Left ventricle myocardium inferior (tissue), 1 donor: ENCODE measurements around the gene WDR86. TPM values are rescaled to one million over a fixed set of nuclear protein-coding genes. Genes with fewer than 3 reads are reported as not detected.

Experiments
- DNase-seq: peaks from one replicate; pipeline ENCODE4 v3.0.0-alpha.2; 2020
- H3K27ac ChIP-seq: fragments of 200-600 bp; replicated peaks from 2 replicates; pipeline ENCODE4 v1.8.0; 2021
- H3K27me3 ChIP-seq: fragments of 200-600 bp; 2 replicates; pipeline ENCODE4 v1.8.0; 2021; ENCODE audit warnings: low read depth
- H3K36me3 ChIP-seq: fragments of 200-600 bp; 2 replicates; pipeline ENCODE4 v1.8.0; 2021
- H3K4me1 ChIP-seq: fragments of 200-600 bp; 2 replicates; pipeline ENCODE4 v1.8.0; 2021
- H3K4me3 ChIP-seq: fragments of 200-600 bp; 2 replicates; pipeline ENCODE4 v1.8.0; 2021; ENCODE audit warnings: mild to moderate bottlenecking, moderate library complexity
- H3K9me3 ChIP-seq: fragments of 200-600 bp; replicated peaks from 2 replicates; pipeline ENCODE4 v1.8.0; 2021
- intact Hi-C: fragments of 100-400 bp; cut with micrococcal nuclease; formaldehyde crosslinking; loops from one replicate; pipeline ENCODE4 v1.11.0; 2022
- microRNA-seq: library from miRNA; unstranded; fragments of <30 nt; microRNA quantifications from one replicate; pipeline ENCODE4 v1.2.0, GENCODE V29; 2020
- total RNA-seq: library from RNA; stranded (reverse); fragmentation: NEBNext Ultra II Directional; extraction: Animal tissue kit (Norgen Biotek cat#: 25700); gene quantifications from one replicate; pipeline ENCODE4 v1.2.1, GENCODE V29; 2021
- TF ChIP-seq, protein P1 (sequence below): fragments of 200-600 bp; IDR thresholded peaks from 2 replicates; pipeline ENCODE4 v1.8.0; 2021; ENCODE audit warnings: antibody characterized with exemption, mild to moderate bottlenecking, borderline replicate concordance
- donor health status: DM: no; HTN: yes; CAD: no; lungs with severe emphysema.

Gene WDR86
- total RNA-seq, 1 donor from 2014 or later = 0.16 TPM

DNA sequence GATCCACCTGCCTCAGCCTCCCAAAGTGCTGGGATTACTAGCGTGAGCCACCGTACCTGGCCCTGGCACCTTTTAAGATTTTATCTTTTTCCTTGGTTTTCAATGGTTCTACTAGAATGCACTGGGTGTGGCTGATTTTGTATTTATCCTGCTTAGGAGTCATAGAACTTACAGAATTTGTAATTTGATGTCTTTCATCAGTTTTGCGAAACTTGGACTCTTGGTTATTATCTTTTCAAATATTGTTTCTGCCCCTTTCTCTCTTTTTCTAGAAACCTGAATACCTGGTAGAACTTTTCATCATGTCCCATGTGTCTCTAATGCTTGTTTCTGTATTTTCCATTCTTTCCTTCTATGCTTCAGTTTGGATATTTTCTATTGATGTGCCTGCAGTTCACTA is 71.0 kb downstream of the WDR86 start:
- no peak for DNase-seq
- no peaks in the 10 kb centered on the region for H3K36me3 ChIP-seq
- intact Hi-C loops = no loop called here
- H3K27me3 ChIP-seq = no peaks in the 10 kb centered on the region
- peaks cover 5% of the 10 kb centered on the region for H3K9me3 ChIP-seq
- H3K4me3 ChIP-seq = no peak overlapping the region
- no peak overlapping the region for H3K27ac ChIP-seq
- peaks cover 26% of the 10 kb centered on the region for H3K4me1 ChIP-seq
- TF ChIP-seq, protein P1, sequence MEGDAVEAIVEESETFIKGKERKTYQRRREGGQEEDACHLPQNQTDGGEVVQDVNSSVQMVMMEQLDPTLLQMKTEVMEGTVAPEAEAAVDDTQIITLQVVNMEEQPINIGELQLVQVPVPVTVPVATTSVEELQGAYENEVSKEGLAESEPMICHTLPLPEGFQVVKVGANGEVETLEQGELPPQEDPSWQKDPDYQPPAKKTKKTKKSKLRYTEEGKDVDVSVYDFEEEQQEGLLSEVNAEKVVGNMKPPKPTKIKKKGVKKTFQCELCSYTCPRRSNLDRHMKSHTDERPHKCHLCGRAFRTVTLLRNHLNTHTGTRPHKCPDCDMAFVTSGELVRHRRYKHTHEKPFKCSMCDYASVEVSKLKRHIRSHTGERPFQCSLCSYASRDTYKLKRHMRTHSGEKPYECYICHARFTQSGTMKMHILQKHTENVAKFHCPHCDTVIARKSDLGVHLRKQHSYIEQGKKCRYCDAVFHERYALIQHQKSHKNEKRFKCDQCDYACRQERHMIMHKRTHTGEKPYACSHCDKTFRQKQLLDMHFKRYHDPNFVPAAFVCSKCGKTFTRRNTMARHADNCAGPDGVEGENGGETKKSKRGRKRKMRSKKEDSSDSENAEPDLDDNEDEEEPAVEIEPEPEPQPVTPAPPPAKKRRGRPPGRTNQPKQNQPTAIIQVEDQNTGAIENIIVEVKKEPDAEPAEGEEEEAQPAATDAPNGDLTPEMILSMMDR = no peak

DNA sequence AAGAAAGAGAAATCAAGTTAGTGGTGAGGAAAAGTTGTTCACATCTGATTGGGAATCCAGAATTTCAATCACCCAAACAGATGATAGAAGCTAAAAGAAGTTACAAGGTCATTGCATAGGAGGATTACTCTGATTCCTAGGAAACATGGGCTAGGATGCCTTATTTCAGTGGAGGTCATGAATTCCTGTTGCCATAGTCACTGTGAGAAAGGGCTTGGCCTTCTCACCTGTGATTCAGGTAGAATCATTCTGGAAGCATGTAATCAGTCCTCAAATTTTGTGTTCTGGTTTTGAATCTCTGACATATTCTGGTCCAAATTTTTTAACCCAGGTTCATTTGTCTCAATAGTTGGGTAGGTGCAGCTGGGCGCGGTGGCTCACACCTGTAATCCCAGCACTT is 72.5 kb downstream of the WDR86 start:
- no peak overlapping the region for H3K4me3 ChIP-seq
- H3K27me3 ChIP-seq = no peaks in the 10 kb centered on the region
- TF ChIP-seq, protein P1 = no peak
- no peak for DNase-seq
- H3K4me1 ChIP-seq = peaks cover 12% of the 10 kb centered on the region
- intact Hi-C loops = no loop called here
- peaks cover 5% of the 10 kb centered on the region for H3K9me3 ChIP-seq
- no peak overlapping the region for H3K27ac ChIP-seq
- H3K36me3 ChIP-seq = no peaks in the 10 kb centered on the region

DNA sequence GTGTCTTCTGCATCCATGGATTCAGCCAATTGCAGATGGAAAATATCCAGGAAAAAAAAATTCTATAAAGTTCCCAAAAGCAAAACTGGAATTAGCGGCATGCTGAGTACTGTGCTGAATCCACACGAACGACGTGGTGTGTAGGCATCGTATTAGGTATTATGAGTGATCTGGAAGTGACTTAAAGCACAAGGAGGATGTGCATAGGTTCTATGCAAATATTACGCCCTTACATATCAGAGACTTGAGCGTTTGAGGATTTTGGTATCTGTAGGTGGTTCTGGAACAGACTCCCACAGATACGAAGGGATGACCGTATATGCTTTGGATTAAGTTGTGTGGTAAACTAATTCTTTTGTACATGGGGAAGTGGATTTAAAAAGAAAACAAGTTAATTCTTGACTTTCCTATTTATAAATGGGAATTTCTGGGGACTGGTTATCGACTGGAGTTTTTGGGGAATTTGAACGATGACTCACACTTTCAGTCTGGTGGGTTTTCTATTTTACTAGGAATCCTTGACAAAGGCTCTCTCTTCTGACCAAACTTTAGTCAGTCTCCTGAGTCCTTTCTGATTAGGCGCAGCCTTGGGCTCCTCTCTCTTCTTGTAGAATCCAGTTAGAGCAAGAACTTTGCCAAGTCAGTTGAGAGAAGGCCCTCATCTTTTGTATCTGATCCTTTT is 73.7 kb downstream of the WDR86 start:
- TF ChIP-seq, protein P1 = no peak
- no peak for DNase-seq
- intact Hi-C loops = no loop called here

DNA sequence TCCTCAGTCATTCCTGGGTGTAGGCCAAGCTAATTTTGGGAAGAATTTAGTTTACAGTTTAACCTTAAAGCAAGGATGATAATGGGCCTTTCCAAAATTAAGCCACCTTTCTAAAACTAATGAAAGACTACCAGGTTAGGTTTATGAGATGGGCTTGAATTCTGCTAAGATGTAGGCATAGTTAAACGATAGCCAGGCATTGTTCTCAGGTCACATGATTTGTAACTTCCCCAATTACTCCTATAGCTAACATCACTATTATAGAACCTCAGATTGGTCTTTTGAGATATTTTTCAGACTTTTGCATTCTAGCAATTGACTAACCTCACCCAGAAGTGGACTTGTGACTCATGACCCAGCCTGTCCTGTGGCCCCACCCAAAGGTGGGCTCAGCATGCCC is 75.2 kb downstream of the WDR86 start:
- Histone ChIP-seq H3K27me3 (no peaks in the 10 kb centered on the region), H3K36me3 (no peaks in the 10 kb centered on the region), H3K4me3 (no peak overlapping the region), H3K4me1 (no peaks in the 10 kb centered on the region), H3K9me3 (peaks cover 4% of the 10 kb centered on the region), H3K27ac (no peak overlapping the region)
- no peak for DNase-seq
- intact Hi-C loops = no loop called here
- TF ChIP-seq, protein P1 = no peak

More for the DNA sequence above, 73.7 kb downstream of the WDR86 start:
- no peaks in the 10 kb centered on the region for H3K36me3 ChIP-seq
- peaks cover 3% of the 10 kb centered on the region for H3K4me1 ChIP-seq
- H3K27me3 ChIP-seq = no peaks in the 10 kb centered on the region
- H3K4me3 ChIP-seq = no peak overlapping the region
- H3K27ac ChIP-seq = no peak overlapping the region
- H3K9me3 ChIP-seq = peaks cover 5% of the 10 kb centered on the region

Small RNAs within 50 kb of the gene (microRNA-seq; reads per million reads assigned to microRNA genes)
- gene MIR3907 = not detected

Other genes starting within 250 kb of the WDR86 start
- 1.9 TPM for gene GBX1, start 242.3 kb downstream of the WDR86 start, total RNA-seq
- gene ASB10, start 222.8 kb downstream of the WDR86 start, total RNA-seq = 35.4 TPM
- not detected for gene H2BK1, start 199.6 kb downstream of the WDR86 start, total RNA-seq
- gene ABCF2, start 182.8 kb downstream of the WDR86 start, total RNA-seq = 30.5 TPM
- gene CHPF2, start 177.6 kb downstream of the WDR86 start, total RNA-seq = 17.3 TPM
- gene SMARCD3, start 161.3 kb downstream of the WDR86 start, total RNA-seq = 104 TPM
- gene NUB1, start 68.2 kb downstream of the WDR86 start, total RNA-seq = 39.5 TPM
- gene CRYGN, start 30.1 kb upstream of the WDR86 start, total RNA-seq = 0.41 TPM
- 113 TPM for gene RHEB, start 109.9 kb upstream of the WDR86 start, total RNA-seq